SU-DHL-6 (cell line): ENCODE data around the gene C6orf120.
A peak's percentile ranks its signal among the peaks of the same experiment; 100 is the strongest.

Source experiments
- H2AFZ ChIP-seq: fragments of 200-600 bp; sonication (generic); 2 replicates; pipeline ENCODE4 v1.6.1; 2014; ENCODE audit warnings: low read depth, mild to moderate bottlenecking, moderate library complexity, mixed read lengths, antibody characterized with exemption, low read length; ENCODE audit not compliant: severe bottlenecking
- H3F3A ChIP-seq: fragments of 200-600 bp; shearing (Covaris generic); 2 replicates; pipeline ENCODE4 v1.6.0; 2016; ENCODE audit warnings: antibody characterized with exemption, mild to moderate bottlenecking; ENCODE audit not compliant: insufficient read depth
- H3K27ac ChIP-seq: fragments of 200-600 bp; sonication (generic); 2 replicates; pipeline ENCODE4 v1.5.1; 2016; ENCODE audit warnings: low read depth, mild to moderate bottlenecking, low read length, moderate library complexity, mixed read lengths
- H3K27me3 ChIP-seq: fragments of 200-600 bp; sonication (generic), shearing (Covaris generic); 2 replicates; pipeline ENCODE4 v1.6.0; 2014; ENCODE audit warnings: mild to moderate bottlenecking, low read length
- H3K36me3 ChIP-seq: fragments of 200-600 bp; sonication (generic); 2 replicates; pipeline ENCODE4 v1.6.1; 2014; ENCODE audit warnings: mild to moderate bottlenecking, low read length, mixed read lengths
- H3K4me2 ChIP-seq: fragments of 300-600, 200-600 bp; shearing (Covaris generic), sonication (generic); 2 replicates; pipeline ENCODE4 v1.6.0; 2014; ENCODE audit warnings: low read length, low read depth, mild to moderate bottlenecking; ENCODE audit not compliant: poor library complexity, severe bottlenecking
- H3K4me3 ChIP-seq: fragments of 200-600 bp; sonication (generic); 2 replicates; pipeline ENCODE4 v1.5.1; 2014; ENCODE audit warnings: antibody characterized with exemption, low read length, mild to moderate bottlenecking, mixed read lengths; ENCODE audit not compliant: insufficient read depth, poor library complexity, severe bottlenecking
- H3K79me2 ChIP-seq: fragments of 200-600 bp; sonication (generic); 2 replicates; pipeline ENCODE4 v1.6.1; 2014; ENCODE audit warnings: mild to moderate bottlenecking, low read length, moderate library complexity; ENCODE audit not compliant: insufficient read depth
- H3K9ac ChIP-seq: fragments of 200-600 bp; sonication (generic); 2 replicates; pipeline ENCODE4 v1.7.0; 2014; ENCODE audit warnings: mild to moderate bottlenecking, low read length
- H3K9me2 ChIP-seq: fragments of 200-600 bp; sonication (generic); replicated peaks from 2 replicates; pipeline ENCODE4 v1.6.1; 2014; ENCODE audit warnings: low read length; ENCODE audit not compliant: insufficient read depth
- H3K9me3 ChIP-seq: fragments of 200-600 bp; sonication (generic); 2 replicates; pipeline ENCODE4 v1.6.1; 2014; ENCODE audit warnings: low read length, mixed read lengths; ENCODE audit not compliant: insufficient read depth
- H4K20me1 ChIP-seq: fragments of 200-600 bp; sonication (generic); 2 replicates; pipeline ENCODE4 v1.6.1; 2014; ENCODE audit warnings: low read depth, mild to moderate bottlenecking, antibody characterized with exemption, low read length, moderate library complexity, mixed read lengths
- EZH2phosphoT487 ChIP-seq: fragments of 200-600 bp; sonication (generic), shearing (Covaris generic); conservative IDR thresholded peaks from 2 replicates; pipeline ENCODE4 v1.6.1; 2018; ENCODE audit warnings: mild to moderate bottlenecking, antibody characterized with exemption, low read length, moderate library complexity, mixed read lengths
- TF ChIP-seq, protein P1 (sequence below): fragments of 200-600 bp; sonication (generic); IDR thresholded peaks from one replicate; pipeline ENCODE4 v1.5.1; 2017; ENCODE audit warnings: antibody characterized with exemption, mild to moderate bottlenecking, low read length, moderate library complexity; ENCODE audit not compliant: insufficient read depth, poor library complexity, severe bottlenecking

C6orf120 gene

DNA sequence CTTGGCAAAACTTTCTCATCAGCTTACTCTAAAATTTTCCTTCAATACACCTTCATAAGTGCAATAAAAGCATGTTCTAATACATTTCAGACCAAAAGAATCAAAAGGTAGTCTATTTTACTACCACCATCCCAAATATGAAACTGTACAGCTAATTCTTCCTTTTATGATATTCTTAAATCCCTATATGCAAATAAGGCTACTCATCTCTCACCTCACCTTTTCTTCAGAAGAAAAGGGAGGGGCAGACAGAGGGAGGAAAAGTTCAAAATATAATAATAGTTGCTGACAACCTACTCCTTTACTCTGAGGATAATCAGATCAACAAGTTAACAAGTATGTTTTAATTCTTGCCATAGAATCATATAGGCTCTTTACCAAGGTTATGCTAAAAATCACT, 7.4 kb downstream of the C6orf120 start:
- peaks cover 57% of the 10 kb centered on the region for H3F3A ChIP-seq
- peak overlapping the region; percentile 23; the same call in 1 of the 2 replicates for H3K27ac ChIP-seq
- TF ChIP-seq EZH2phosphoT487 = no peak
- TF ChIP-seq, protein P1, sequence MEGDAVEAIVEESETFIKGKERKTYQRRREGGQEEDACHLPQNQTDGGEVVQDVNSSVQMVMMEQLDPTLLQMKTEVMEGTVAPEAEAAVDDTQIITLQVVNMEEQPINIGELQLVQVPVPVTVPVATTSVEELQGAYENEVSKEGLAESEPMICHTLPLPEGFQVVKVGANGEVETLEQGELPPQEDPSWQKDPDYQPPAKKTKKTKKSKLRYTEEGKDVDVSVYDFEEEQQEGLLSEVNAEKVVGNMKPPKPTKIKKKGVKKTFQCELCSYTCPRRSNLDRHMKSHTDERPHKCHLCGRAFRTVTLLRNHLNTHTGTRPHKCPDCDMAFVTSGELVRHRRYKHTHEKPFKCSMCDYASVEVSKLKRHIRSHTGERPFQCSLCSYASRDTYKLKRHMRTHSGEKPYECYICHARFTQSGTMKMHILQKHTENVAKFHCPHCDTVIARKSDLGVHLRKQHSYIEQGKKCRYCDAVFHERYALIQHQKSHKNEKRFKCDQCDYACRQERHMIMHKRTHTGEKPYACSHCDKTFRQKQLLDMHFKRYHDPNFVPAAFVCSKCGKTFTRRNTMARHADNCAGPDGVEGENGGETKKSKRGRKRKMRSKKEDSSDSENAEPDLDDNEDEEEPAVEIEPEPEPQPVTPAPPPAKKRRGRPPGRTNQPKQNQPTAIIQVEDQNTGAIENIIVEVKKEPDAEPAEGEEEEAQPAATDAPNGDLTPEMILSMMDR = no peak
- H3K4me3 ChIP-seq = no peak overlapping the region
- peaks cover 16% of the 10 kb centered on the region for H3K79me2 ChIP-seq
- H3K9ac ChIP-seq = no peak overlapping the region
- H3K9me2 ChIP-seq = no peaks in the 10 kb centered on the region
- H4K20me1 ChIP-seq = peaks cover 4% of the 10 kb centered on the region
- H3K36me3 ChIP-seq = peaks cover 30% of the 10 kb centered on the region
- no peak overlapping the region for H3K4me2 ChIP-seq
- H2AFZ ChIP-seq = no peak overlapping the region
- H3K9me3 ChIP-seq = no peaks in the 10 kb centered on the region
- no peaks in the 10 kb centered on the region for H3K27me3 ChIP-seq

DNA sequence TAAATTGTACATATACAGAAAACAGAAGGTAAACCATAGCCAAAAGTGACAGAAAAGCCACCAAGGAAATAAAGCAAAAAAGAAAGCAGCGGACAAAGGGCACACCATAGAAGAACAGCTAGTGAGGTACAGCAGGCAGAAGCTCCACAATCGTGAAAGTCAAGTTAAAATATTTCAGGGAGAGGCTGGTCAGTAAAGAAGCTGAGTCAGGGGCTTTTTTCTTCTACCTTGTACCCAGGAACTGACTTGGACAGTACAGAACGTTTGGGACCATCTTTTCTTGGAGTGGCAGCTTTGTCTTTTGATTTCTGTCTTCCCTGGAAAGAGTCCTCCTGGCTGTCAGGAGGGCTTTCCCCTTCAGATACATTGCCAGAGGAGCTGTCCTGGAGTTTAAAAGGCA, 8.1 kb downstream of the C6orf120 start:
- Histone ChIP-seq H3K9me3 (no peaks in the 10 kb centered on the region), H3K36me3 (peaks cover 32% of the 10 kb centered on the region), H3K9ac (no peak overlapping the region), H2AFZ (no peak overlapping the region), H3K27ac (no peak overlapping the region), H3F3A (peaks cover 57% of the 10 kb centered on the region), H3K27me3 (no peaks in the 10 kb centered on the region), H3K4me2 (no peak overlapping the region), H3K9me2 (no peaks in the 10 kb centered on the region), H3K4me3 (no peak overlapping the region), H4K20me1 (peaks cover 4% of the 10 kb centered on the region; the same call in 1 of the 2 replicates), H3K79me2 (0 out of 2 replicates have a peak, but pooled peaks cover 9% of the 10 kb centered on the region)
- no peak for TF ChIP-seq EZH2phosphoT487
- TF ChIP-seq, protein P1 = no peak

DNA sequence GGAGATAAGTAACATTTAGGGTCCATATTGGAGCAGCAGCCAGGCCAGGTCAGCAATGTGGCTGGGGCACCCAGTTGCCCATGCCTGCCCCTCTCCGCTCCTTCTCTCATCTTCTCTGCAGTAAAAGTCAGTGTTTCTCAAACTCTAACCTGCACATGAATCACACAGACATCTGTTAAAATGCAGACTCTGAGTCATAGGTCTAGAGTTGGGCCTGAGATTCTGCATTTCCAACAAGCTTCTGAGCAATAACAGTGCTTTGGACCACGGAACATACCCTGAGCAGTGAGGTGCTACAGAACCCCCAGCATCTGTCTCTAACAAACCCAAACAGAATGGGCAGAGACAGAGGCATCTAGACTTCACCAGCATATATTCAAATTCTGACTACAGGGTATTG, 12.3 kb downstream of the C6orf120 start:
- Histone ChIP-seq H3K9ac (no peak overlapping the region), H3K9me2 (no peaks in the 10 kb centered on the region), H3K36me3 (peaks cover 49% of the 10 kb centered on the region), H3K27ac (no peak overlapping the region), H3K4me2 (no peak overlapping the region), H3K79me2 (peaks cover 13% of the 10 kb centered on the region), H3K9me3 (no peaks in the 10 kb centered on the region), H4K20me1 (peaks cover 4% of the 10 kb centered on the region; the same call in 1 of the 2 replicates), H3K27me3 (no peaks in the 10 kb centered on the region), H3F3A (peaks cover 25% of the 10 kb centered on the region), H2AFZ (no peak overlapping the region), H3K4me3 (no peak overlapping the region)
- TF ChIP-seq, protein P1 = no peak
